HL-60 (cell line): ENCODE data around the gene AKAP12.

ENCODE experiments used
- CTCF ChIP-seq: IDR thresholded peaks from one replicate; pipeline ENCODE4 v1.5.1; 2011; ENCODE audit warnings: low read length, control low read depth, inconsistent platforms; ENCODE audit not compliant: insufficient read depth
- POLR2AphosphoS5 ChIP-seq: IDR thresholded peaks from 2 replicates; pipeline ENCODE4 v1.6.1; 2012; ENCODE audit warnings: low read depth
- REST ChIP-seq: IDR thresholded peaks from 2 replicates; pipeline ENCODE4 v1.6.1; 2012; ENCODE audit warnings: low read depth; ENCODE audit not compliant: insufficient replicate concordance
- SPI1 ChIP-seq: IDR thresholded peaks from 2 replicates; pipeline ENCODE4 v1.6.1; 2012; ENCODE audit warnings: low read depth, mild to moderate bottlenecking, borderline replicate concordance

DNA sequence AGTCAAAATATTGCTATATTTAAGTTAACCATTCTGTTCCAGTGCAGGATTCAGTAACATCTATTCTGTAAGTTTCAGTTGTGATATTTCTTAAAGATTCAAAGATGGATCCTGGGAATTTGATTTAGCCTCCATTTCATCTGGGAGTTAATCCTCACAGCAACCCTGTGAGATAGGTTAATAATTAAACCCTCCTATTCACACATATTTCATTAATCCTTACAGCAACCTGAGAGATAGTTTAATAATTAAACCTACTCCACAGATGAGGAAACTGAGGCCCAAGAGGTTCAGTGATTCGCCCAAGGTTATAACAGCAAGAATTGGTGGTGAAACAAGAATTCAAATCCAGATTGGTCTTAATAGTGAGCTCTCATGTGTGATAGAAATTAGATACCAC is 162.5 kb downstream of the AKAP12 start:
- TF ChIP-seq CTCF (no peak), POLR2AphosphoS5 (no peak), REST (no peak), SPI1 (no peak)
